IMR-90 (cell line): Measurements from ENCODE around the gene TNFRSF13B. TPM values are rescaled to one million over a fixed set of nuclear protein-coding genes. Genes with fewer than 3 reads are reported as not detected.

Source experiments
- microRNA-seq, 2 experiments: library from miRNA; stranded (forward) in 1 of 2; unstranded in 1 of 2; fragments of 10-50 nt in 1 of 2; fragments of <30 nt in 1 of 2; gene quantifications in 1 of 2; microRNA quantifications in 1 of 2; one replicate each; pipeline versions ENCODE3 to v1.1.0; 2013 to 2020; ENCODE audit not compliant: insufficient read depth in 1 of 2, insufficient read length in 1 of 2, unreplicated experiment in 1 of 2
- polyA plus RNA-seq, 3 experiments: library from polyadenylated mRNA; depleted of rRNA; stranded (reverse); fragments of >200 nt; gene quantifications; 2 replicates each; pipeline ENCODE4 v1.2.3, GENCODE V29; 2012; ENCODE audit warnings: low replicate concordance in 1 of 3
- small RNA-seq, 5 experiments: library from RNA; depleted of rRNA; stranded (forward); fragments of <200 nt; gene quantifications; one replicate each; pipeline ENCODE3, GENCODE V24; 2012
- total RNA-seq: library from RNA; depleted of rRNA; stranded (reverse); fragments of >200 nt; gene quantifications from 2 replicates; pipeline ENCODE4 v1.2.3, GENCODE V29; 2012; rRNA removed

TNFRSF13B gene
- total and polyA plus RNA-seq, 2 of the 4 experiments (the other 2 are of a cell fraction) = not detected

Small RNAs within 50 kb of the gene (microRNA-seq; reads per million reads assigned to microRNA genes)
- gene AL353996.1 (ENCODE audit: insufficient read depth, insufficient read length) = not detected

Small RNAs within 50 kb of the gene (small RNA-seq; reads per million reads assigned to genes)
- gene AL353996.1 = 0 reads per million in 5 experiments

Other genes with a start within 250 kb of the TNFRSF13B start
- gene MPRIP, start 70.3 kb upstream of the TNFRSF13B start, total RNA-seq = 111 and 113 TPM in 2 replicates
- gene MPRIP, start 70.3 kb upstream of the TNFRSF13B start, polyA plus RNA-seq (2012; rRNA removed) = 147 and 149 TPM in 2 replicates
- 1.1 TPM in 2 replicates for gene PLD6, start 234.2 kb upstream of the TNFRSF13B start, total RNA-seq
- gene PLD6, start 234.2 kb upstream of the TNFRSF13B start, polyA plus RNA-seq (2012; rRNA removed) = 0.98 and 1.5 TPM in 2 replicates